HEK293T (cell line): Measurements from ENCODE around the gene LAX1.

Experiments
- ARNT ChIP-seq: fragments of 450-650 bp; IDR thresholded peaks from 2 replicates; pipeline ENCODE4 v1.6.1; 2017; ENCODE audit warnings: mild to moderate bottlenecking
- ELF4 ChIP-seq: fragments of 450-650 bp; IDR thresholded peaks from 2 replicates; pipeline ENCODE4 v1.6.1; 2017; ENCODE audit warnings: antibody characterized with exemption
- FOXM1 ChIP-seq: fragments of 450-650 bp; IDR thresholded peaks from 2 replicates; pipeline ENCODE4 v1.6.1; 2017; ENCODE audit warnings: mild to moderate bottlenecking, borderline replicate concordance

DNA sequence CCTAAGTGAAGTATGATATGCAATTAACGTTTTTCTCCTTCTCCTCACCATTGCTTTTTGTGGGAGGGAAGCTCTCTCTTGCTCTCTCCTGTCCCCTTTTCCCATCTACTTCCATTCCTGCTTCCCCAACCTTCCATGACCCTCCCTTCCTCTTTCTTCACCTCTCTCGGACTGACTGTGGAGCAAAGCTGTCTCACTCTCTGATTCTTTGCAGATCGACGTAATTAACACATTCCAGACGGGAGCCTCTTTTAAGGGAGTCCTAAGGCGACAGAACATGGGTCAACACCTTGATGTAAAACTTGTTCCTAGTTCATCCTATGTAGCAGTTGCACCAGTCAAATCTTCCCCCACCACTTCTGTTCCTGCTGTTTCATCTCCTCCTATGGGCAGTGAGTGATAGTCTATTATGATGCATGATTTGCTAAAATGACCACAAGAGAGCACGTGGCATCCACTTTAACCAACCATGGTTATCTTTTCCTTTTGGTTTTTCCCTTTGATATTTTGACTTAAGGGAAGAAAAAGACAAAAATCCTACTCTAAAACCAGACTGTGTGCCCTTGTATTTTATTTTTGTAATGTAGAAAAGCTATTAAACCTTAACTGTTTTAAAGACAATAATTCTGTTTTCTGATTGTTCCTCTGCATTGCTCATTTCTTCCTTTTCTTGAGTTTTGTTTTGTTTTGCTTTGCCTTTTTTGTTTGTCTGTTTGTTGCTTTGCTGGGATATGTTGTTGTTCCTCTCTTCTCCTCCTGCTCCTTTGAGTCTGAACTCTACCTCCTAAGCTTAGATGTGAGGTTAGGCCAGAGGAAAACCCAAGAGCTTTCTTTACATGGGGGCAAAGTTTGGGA, 31.7 kb upstream of the LAX1 start:
- TF ChIP-seq ELF4: no peak
- TF ChIP-seq FOXM1: no peak
- TF ChIP-seq ARNT: no peak
